Stimulated activated CD8-positive, alpha-beta memory T cell treated with anti-CD3 and anti-CD28 coated beads, Interleukin-2, amount 100 ng/mL, for 1 hour (primary cell): Measurements from ENCODE around the gene NUDC.

ENCODE experiments used
- DNase-seq, 2 donors: peaks; one replicate each; pipeline ENCODE4 v3.0.0-alpha.2; 2020; ENCODE audit warnings: low read depth in 2 of 2

The NUDC gene

GRCh38 chr1:26951216-26951615 lies 29.7 kb downstream of the NUDC start:
- no peak for DNase-seq

- DNase-seq = no peak
These were observed 30.4 kb downstream of the NUDC start for GRCh38 chr1:26951821-26952497.

- DNase-seq = no peak
These were observed 31.8 kb downstream of the NUDC start for GRCh38 chr1:26953374-26953773.

- DNase-seq = no peak
These were observed 34.8 kb downstream of the NUDC start for GRCh38 chr1:26956321-26956720.

GRCh38 chr1:26957306-26957705 lies 35.8 kb downstream of the NUDC start:
- no peak for DNase-seq

GRCh38 chr1:26959270-26959669 lies 37.7 kb downstream of the NUDC start:
- DNase-seq = no peak

- peak; percentile 8 to 23 for DNase-seq
These were observed 38.4 kb downstream of the NUDC start, which contains the start of gene KDF1 for GRCh38 chr1:26959722-26960624. TSS of gene KDF1 (minus strand) at chr1:26960468. CDS start at chr1:26952380, 8,088 bp downstream.

GRCh38 chr1:26960625-26960966 lies 39.1 kb downstream of the NUDC start:
- no peak for DNase-seq

GRCh38 chr1:26961826-26962225 lies 40.3 kb downstream of the NUDC start:
- no peak for DNase-seq

- no peak for DNase-seq
These were observed 43.7 kb downstream of the NUDC start for GRCh38 chr1:26965213-26965612.

- DNase-seq = no peak
These were observed 44.1 kb downstream of the NUDC start for GRCh38 chr1:26965628-26966027.

GRCh38 chr1:26970810-26971209 lies 49.3 kb downstream of the NUDC start:
- no peak for DNase-seq

GRCh38 chr1:26971590-26971989 lies 50.0 kb downstream of the NUDC start:
- DNase-seq = no peak

GRCh38 chr1:26972390-26972789 lies 50.8 kb downstream of the NUDC start:
- DNase-seq = no peak

GRCh38 chr1:26972821-26973220 lies 51.3 kb downstream of the NUDC start:
- DNase-seq = no peak

- DNase-seq = no peak
These were observed 55.3 kb downstream of the NUDC start for GRCh38 chr1:26976621-26977510.

- DNase-seq = no peak
These were observed 57.4 kb downstream of the NUDC start for GRCh38 chr1:26978901-26979300.

- no peak for DNase-seq
These were observed 59.8 kb downstream of the NUDC start for GRCh38 chr1:26981146-26981846.

GRCh38 chr1:26983863-26984262 lies 62.3 kb downstream of the NUDC start:
- no peak for DNase-seq

- DNase-seq = no peak
These were observed 62.7 kb downstream of the NUDC start for GRCh38 chr1:26984291-26984690.

GRCh38 chr1:26986658-26987057 lies 65.1 kb downstream of the NUDC start:
- no peak for DNase-seq
